ENCODE measurements around the gene KIF3B.
"Not testable (repeated sequence)": the region's sequence is repeated elsewhere in the genome, so short reads cannot be mapped to it uniquely, and the experiment has no call there.

Gene KIF3B

GRCh38 chr20:32316667-32317066, 39.2 kb downstream of the KIF3B start:
- TF ChIP-seq, protein P1, sequence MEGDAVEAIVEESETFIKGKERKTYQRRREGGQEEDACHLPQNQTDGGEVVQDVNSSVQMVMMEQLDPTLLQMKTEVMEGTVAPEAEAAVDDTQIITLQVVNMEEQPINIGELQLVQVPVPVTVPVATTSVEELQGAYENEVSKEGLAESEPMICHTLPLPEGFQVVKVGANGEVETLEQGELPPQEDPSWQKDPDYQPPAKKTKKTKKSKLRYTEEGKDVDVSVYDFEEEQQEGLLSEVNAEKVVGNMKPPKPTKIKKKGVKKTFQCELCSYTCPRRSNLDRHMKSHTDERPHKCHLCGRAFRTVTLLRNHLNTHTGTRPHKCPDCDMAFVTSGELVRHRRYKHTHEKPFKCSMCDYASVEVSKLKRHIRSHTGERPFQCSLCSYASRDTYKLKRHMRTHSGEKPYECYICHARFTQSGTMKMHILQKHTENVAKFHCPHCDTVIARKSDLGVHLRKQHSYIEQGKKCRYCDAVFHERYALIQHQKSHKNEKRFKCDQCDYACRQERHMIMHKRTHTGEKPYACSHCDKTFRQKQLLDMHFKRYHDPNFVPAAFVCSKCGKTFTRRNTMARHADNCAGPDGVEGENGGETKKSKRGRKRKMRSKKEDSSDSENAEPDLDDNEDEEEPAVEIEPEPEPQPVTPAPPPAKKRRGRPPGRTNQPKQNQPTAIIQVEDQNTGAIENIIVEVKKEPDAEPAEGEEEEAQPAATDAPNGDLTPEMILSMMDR (IDR thresholded peaks at IDR 0.05; ENCODE audit: low read depth, low read length, missing control alignments) = no peak
- no peak for DNase-seq (ENCODE audit: low read depth)
- in situ Hi-C loops (cut with HindIII; ENCODE audit: low sequenced_read_pairs) = loop anchor here (5.0 kb wide), 1 partner anchor 34 kb away; no protein-coding TSS in a partner anchor
- no peak overlapping the region for H3K4me3 ChIP-seq (ENCODE audit: low read depth, low read length)

- no peak for DNase-seq (ENCODE audit: low read depth)
- in situ Hi-C loops (cut with HindIII; ENCODE audit: low sequenced_read_pairs) = loop anchor here (5.0 kb wide), 1 partner anchor 37 kb away; no protein-coding TSS in a partner anchor
- TF ChIP-seq, protein P1 (IDR thresholded peaks at IDR 0.05; ENCODE audit: low read depth, low read length, missing control alignments) = no peak
- no peak overlapping the region for H3K4me3 ChIP-seq (ENCODE audit: low read depth, low read length)
Measured at GRCh38 chr20:32319100-32319499, 41.6 kb downstream of the KIF3B start.

GRCh38 chr20:32320305-32320704, 42.9 kb downstream of the KIF3B start:
- in situ Hi-C loops (cut with HindIII; ENCODE audit: low sequenced_read_pairs) = no loop called here
- TF ChIP-seq, protein P1 (IDR thresholded peaks at IDR 0.05; ENCODE audit: low read depth, low read length, missing control alignments) = no peak
- no peak overlapping the region for H3K4me3 ChIP-seq (ENCODE audit: low read depth, low read length)
- DNase-seq (ENCODE audit: low read depth) = no peak

DNA sequence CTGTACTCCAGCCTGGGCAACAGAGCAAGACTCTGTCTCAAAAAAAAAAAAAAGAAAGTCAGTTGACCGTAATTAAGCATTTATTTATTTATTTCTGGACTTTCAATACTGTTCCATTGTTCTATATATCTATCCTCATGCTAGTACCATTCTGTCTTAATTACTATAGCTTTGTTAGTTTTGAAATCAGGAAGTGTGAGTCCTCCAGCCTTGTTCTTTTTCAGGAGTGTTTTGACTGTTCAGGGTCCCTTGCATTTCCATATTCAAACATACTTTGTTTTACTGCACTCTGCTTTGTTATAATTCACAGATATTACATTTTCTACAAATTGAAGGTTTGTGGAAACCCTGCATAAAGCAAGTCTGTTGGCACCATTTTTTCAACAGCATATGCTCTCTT, 43.9 kb downstream of the KIF3B start:
- H3K4me3 ChIP-seq (ENCODE audit: low read depth, low read length) = no peak overlapping the region
- no peak for DNase-seq (ENCODE audit: low read depth)
- TF ChIP-seq, protein P1 (IDR thresholded peaks at IDR 0.05; ENCODE audit: low read depth, low read length, missing control alignments) = no peak
- in situ Hi-C loops (cut with HindIII; ENCODE audit: low sequenced_read_pairs) = no loop called here

GRCh38 chr20:32322260-32322659, 44.8 kb downstream of the KIF3B start:
- in situ Hi-C loops (cut with HindIII; ENCODE audit: low sequenced_read_pairs) = not testable (repeated sequence)

DNA sequence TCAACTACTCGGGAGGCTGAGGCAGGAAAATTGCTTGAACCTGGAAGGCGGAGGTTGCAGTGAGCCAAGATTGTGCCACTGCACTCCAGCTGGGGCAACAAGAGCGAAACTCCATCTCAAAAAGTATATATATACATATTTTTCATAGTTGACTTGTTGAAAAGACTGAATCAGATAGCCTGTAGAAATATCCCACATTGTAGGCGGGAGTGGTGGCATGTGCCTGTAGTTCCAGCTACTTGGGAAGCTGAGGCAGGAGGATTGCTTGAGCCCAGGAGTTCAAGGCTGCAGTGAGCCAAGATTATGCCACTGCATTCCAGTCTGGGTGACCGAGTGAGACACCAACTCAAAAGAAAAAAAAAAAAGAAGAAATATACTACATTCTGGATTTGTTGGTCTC, 46.3 kb downstream of the KIF3B start:
- DNase-seq (ENCODE audit: low read depth); in situ Hi-C loops (cut with HindIII; ENCODE audit: low sequenced_read_pairs); H3K4me3 ChIP-seq (ENCODE audit: low read depth, low read length): not testable (repeated sequence)

More at GRCh38 chr20:32322260-32322659, 44.8 kb downstream of the KIF3B start:
- DNase-seq (ENCODE audit: low read depth); H3K4me3 ChIP-seq (ENCODE audit: low read depth, low read length): not testable (repeated sequence)

GRCh38 chr20:32325706-32326503, 48.5 kb downstream of the KIF3B start:
- in situ Hi-C loops (cut with HindIII; ENCODE audit: low sequenced_read_pairs) = no loop called here
- no peak for DNase-seq (ENCODE audit: low read depth)
- TF ChIP-seq, protein P1 (IDR thresholded peaks at IDR 0.05; ENCODE audit: low read depth, low read length, missing control alignments) = no peak
- no peak overlapping the region for H3K4me3 ChIP-seq (ENCODE audit: low read depth, low read length)

All from astrocyte of the cerebellum (primary cell).